Karpas-422 (cell line): ENCODE results near the gene HEMK1. TPM values are rescaled to one million over a fixed set of nuclear protein-coding genes. Genes with fewer than 3 reads are reported as not detected.

Experiments used
- DNase-seq: peaks from one replicate; pipeline ENCODE4 v3.0.0-alpha.2; 2015
- H2AFZ ChIP-seq: fragments of 200-600 bp; sonication (generic); 2 replicates; pipeline ENCODE4 v1.6.1; 2014; ENCODE audit warnings: antibody characterized with exemption, low read length, mixed read lengths
- H3K27ac ChIP-seq: fragments of 200-600 bp; sonication (generic); 2 replicates; pipeline ENCODE4 v1.5.1; 2014; ENCODE audit warnings: mild to moderate bottlenecking, low read length, moderate library complexity
- H3K27me3 ChIP-seq: fragments of 200-600 bp; sonication (generic); 2 replicates; pipeline ENCODE4 v1.6.1; 2014; ENCODE audit warnings: low read length, mixed read lengths
- H3K36me3 ChIP-seq: fragments of 200-600 bp; sonication (generic); 2 replicates; pipeline ENCODE4 v1.6.1; 2014; ENCODE audit warnings: low read length, mixed read lengths; ENCODE audit not compliant: insufficient read depth
- H3K4me1 ChIP-seq: fragments of 200-600 bp; sonication (generic); 2 replicates; pipeline ENCODE4 v1.6.1; 2014; ENCODE audit warnings: mild to moderate bottlenecking, low read length, mixed read lengths
- H3K4me2 ChIP-seq: fragments of 200-600 bp; sonication (generic); 2 replicates; pipeline ENCODE4 v1.6.1; 2014; ENCODE audit warnings: low read length, low read depth, mild to moderate bottlenecking; ENCODE audit not compliant: poor library complexity, severe bottlenecking
- H3K4me3 ChIP-seq: fragments of 200-600 bp; sonication (generic); 2 replicates; pipeline ENCODE4 v1.5.1; 2014; ENCODE audit warnings: mild to moderate bottlenecking, antibody characterized with exemption, low read length, mixed read lengths
- H3K79me2 ChIP-seq: fragments of 200-600 bp; sonication (generic); 2 replicates; pipeline ENCODE4 v1.6.1; 2014; ENCODE audit warnings: mild to moderate bottlenecking, low read length, mixed read lengths
- H3K9ac ChIP-seq: fragments of 200-600 bp; sonication (generic); 2 replicates; pipeline ENCODE4 v1.6.0; 2014; ENCODE audit warnings: low read length
- H3K9me2 ChIP-seq: fragments of 200-600 bp; sonication (generic), shearing (Covaris generic); replicated peaks from 2 replicates; pipeline ENCODE4 v1.6.0; 2014; ENCODE audit warnings: mild to moderate bottlenecking, low read length, moderate library complexity; ENCODE audit not compliant: insufficient read depth
- H3K9me3 ChIP-seq: fragments of 300-700, 200-600 bp; sonication (generic); 2 replicates; pipeline ENCODE4 v1.6.1; 2014; ENCODE audit warnings: low read length, mixed read lengths
- H4K20me1 ChIP-seq: fragments of 200-600 bp; sonication (generic); 2 replicates; pipeline ENCODE4 v1.6.1; 2014; ENCODE audit warnings: mild to moderate bottlenecking, antibody characterized with exemption, low read length, low read depth; ENCODE audit not compliant: insufficient read depth
- total RNA-seq: library from RNA; depleted of rRNA; stranded (reverse); fragments of >200 nt; shearing (Covaris generic); gene quantifications from 2 replicates; pipeline ENCODE4 v1.2.3, GENCODE V29; 2014; ENCODE audit warnings: low replicate concordance

The HEMK1 gene
- total RNA-seq, 1 experiment from 2014 or later, result 10.9 TPM

GRCh38 chr3:50594253-50594785 lies 25.0 kb downstream of the HEMK1 start:
- H3K27ac ChIP-seq, result no peak overlapping the region
- H3K9ac ChIP-seq, result no peak overlapping the region
- H3K4me3 ChIP-seq, result no peak overlapping the region

GRCh38 chr3:50599115-50599715 lies 29.9 kb downstream of the HEMK1 start:
- H3K27ac ChIP-seq, result no peak overlapping the region

More at GRCh38 chr3:50594253-50594785, 25.0 kb downstream of the HEMK1 start:
- no peak for DNase-seq
- Histone ChIP-seq H3K4me1 (peaks cover 9% of the 10 kb centered on the region), H2AFZ (no peak overlapping the region), H3K36me3 (no peaks in the 10 kb centered on the region), H3K9me2 (no peaks in the 10 kb centered on the region), H3K79me2 (no peaks in the 10 kb centered on the region), H4K20me1 (no peaks in the 10 kb centered on the region), H3K4me2 (no peak overlapping the region), H3K9me3 (no peaks in the 10 kb centered on the region), H3K27me3 (no peaks in the 10 kb centered on the region)

GRCh38 chr3:50599716-50600118 lies 30.4 kb downstream of the HEMK1 start:
- Histone ChIP-seq H3K4me1 (no peaks in the 10 kb centered on the region), H3K27ac (no peak overlapping the region)

More at GRCh38 chr3:50599115-50599715, 29.9 kb downstream of the HEMK1 start:
- H4K20me1 ChIP-seq, result no peaks in the 10 kb centered on the region
- no peak overlapping the region for H3K4me3 ChIP-seq
- H2AFZ ChIP-seq, result no peak overlapping the region
- H3K9me3 ChIP-seq, result no peaks in the 10 kb centered on the region
- no peaks in the 10 kb centered on the region for H3K79me2 ChIP-seq
- H3K4me2 ChIP-seq, result no peak overlapping the region
- no peaks in the 10 kb centered on the region for H3K27me3 ChIP-seq
- H3K9me2 ChIP-seq, result no peaks in the 10 kb centered on the region
- H3K36me3 ChIP-seq, result no peaks in the 10 kb centered on the region
- no peaks in the 10 kb centered on the region for H3K4me1 ChIP-seq
- H3K9ac ChIP-seq, result no peak overlapping the region
- no peak for DNase-seq

GRCh38 chr3:50600141-50600753 lies 30.9 kb downstream of the HEMK1 start:
- Histone ChIP-seq H3K4me1 (no peaks in the 10 kb centered on the region), H3K4me3 (no peak overlapping the region), H2AFZ (no peak overlapping the region), H3K9ac (no peak overlapping the region), H3K9me2 (no peaks in the 10 kb centered on the region), H3K27me3 (no peaks in the 10 kb centered on the region), H3K4me2 (no peak overlapping the region), H4K20me1 (no peaks in the 10 kb centered on the region), H3K36me3 (no peaks in the 10 kb centered on the region), H3K79me2 (no peaks in the 10 kb centered on the region), H3K9me3 (no peaks in the 10 kb centered on the region), H3K27ac (no peak overlapping the region)
- no peak for DNase-seq

More at GRCh38 chr3:50599716-50600118, 30.4 kb downstream of the HEMK1 start:
- Histone ChIP-seq H3K4me3 (no peak overlapping the region), H4K20me1 (no peaks in the 10 kb centered on the region), H3K9me2 (no peaks in the 10 kb centered on the region), H2AFZ (no peak overlapping the region), H3K9me3 (no peaks in the 10 kb centered on the region), H3K4me2 (no peak overlapping the region), H3K9ac (no peak overlapping the region), H3K79me2 (no peaks in the 10 kb centered on the region), H3K36me3 (no peaks in the 10 kb centered on the region), H3K27me3 (no peaks in the 10 kb centered on the region)
- DNase-seq, result no peak

- DNase-seq, result no peak
- no peak overlapping the region for H3K4me3 ChIP-seq
- no peaks in the 10 kb centered on the region for H3K9me2 ChIP-seq
- no peaks in the 10 kb centered on the region for H3K36me3 ChIP-seq
- no peak overlapping the region for H3K4me2 ChIP-seq
- H3K9ac ChIP-seq, result no peak overlapping the region
- H2AFZ ChIP-seq, result no peak overlapping the region
- H3K9me3 ChIP-seq, result no peaks in the 10 kb centered on the region
- H3K4me1 ChIP-seq, result no peaks in the 10 kb centered on the region
- H4K20me1 ChIP-seq, result no peaks in the 10 kb centered on the region
- no peaks in the 10 kb centered on the region for H3K79me2 ChIP-seq
- no peak overlapping the region for H3K27ac ChIP-seq
- H3K27me3 ChIP-seq, result no peaks in the 10 kb centered on the region
Measured at GRCh38 chr3:50600841-50601591, 31.7 kb downstream of the HEMK1 start.

GRCh38 chr3:50602595-50603191 lies 33.4 kb downstream of the HEMK1 start:
- Histone ChIP-seq H2AFZ (no peak overlapping the region), H3K36me3 (no peaks in the 10 kb centered on the region), H3K27me3 (no peaks in the 10 kb centered on the region), H4K20me1 (no peaks in the 10 kb centered on the region), H3K4me2 (no peak overlapping the region), H3K9me3 (no peaks in the 10 kb centered on the region), H3K4me3 (no peak overlapping the region), H3K9ac (no peak overlapping the region), H3K79me2 (no peaks in the 10 kb centered on the region), H3K9me2 (no peaks in the 10 kb centered on the region), H3K27ac (no peak overlapping the region), H3K4me1 (no peaks in the 10 kb centered on the region)
- DNase-seq, result no peak

GRCh38 chr3:50603261-50604109 lies 34.2 kb downstream of the HEMK1 start:
- H3K9me3 ChIP-seq, result no peaks in the 10 kb centered on the region
- no peak overlapping the region for H3K27ac ChIP-seq
- no peak overlapping the region for H2AFZ ChIP-seq
- H4K20me1 ChIP-seq, result no peaks in the 10 kb centered on the region
- no peaks in the 10 kb centered on the region for H3K79me2 ChIP-seq
- H3K9ac ChIP-seq, result no peak overlapping the region
- no peak overlapping the region for H3K4me3 ChIP-seq
- no peak for DNase-seq
- no peaks in the 10 kb centered on the region for H3K27me3 ChIP-seq
- no peaks in the 10 kb centered on the region for H3K9me2 ChIP-seq
- no peak overlapping the region for H3K4me2 ChIP-seq
- H3K4me1 ChIP-seq, result no peaks in the 10 kb centered on the region
- H3K36me3 ChIP-seq, result no peaks in the 10 kb centered on the region
